G401.6 (cell line): Measurements from ENCODE around the gene EPHA1.

ENCODE experiments used
- FAIRE-seq: peaks from 2 replicates; lab custom pipeline; 2012; peaks lifted over from hg19 to GRCh38; lab: Jason Lieb, UNC

Gene EPHA1

GRCh38 chr7:143372070-143372469 lies 36.6 kb downstream of the EPHA1 start:
- FAIRE-seq = no peak

GRCh38 chr7:143369678-143370651 lies 38.7 kb downstream of the EPHA1 start:
- no peak for FAIRE-seq

- FAIRE-seq = no peak
These were observed 40.3 kb downstream of the EPHA1 start for GRCh38 chr7:143368387-143368786.

GRCh38 chr7:143367972-143368371 lies 40.7 kb downstream of the EPHA1 start:
- no peak for FAIRE-seq

- FAIRE-seq = no peak
These were observed 45.4 kb downstream of the EPHA1 start for GRCh38 chr7:143363016-143363937.

GRCh38 chr7:143362131-143363015 lies 46.3 kb downstream of the EPHA1 start, which contains the start of gene FAM131B:
Gene FAM131B, minus strand, starts transcription at chr7:143362713. Its CDS starts 110 bp downstream, at chr7:143362603.
- no peak for FAIRE-seq

GRCh38 chr7:143361552-143362130 lies 47.0 kb downstream of the EPHA1 start:
- FAIRE-seq = no peak

- FAIRE-seq = no peak
These were observed 47.7 kb downstream of the EPHA1 start for GRCh38 chr7:143360788-143361551.

- no peak for FAIRE-seq
These were observed 48.8 kb downstream of the EPHA1 start for GRCh38 chr7:143359771-143360353.

- FAIRE-seq = no peak
These were observed 50.0 kb downstream of the EPHA1 start for GRCh38 chr7:143358626-143359025.

GRCh38 chr7:143356414-143357050 lies 52.1 kb downstream of the EPHA1 start:
- no peak for FAIRE-seq

- no peak for FAIRE-seq
These were observed 52.9 kb downstream of the EPHA1 start for GRCh38 chr7:143355450-143356385.

- no peak for FAIRE-seq
These were observed 53.7 kb downstream of the EPHA1 start for GRCh38 chr7:143354965-143355364.

GRCh38 chr7:143354376-143354775 lies 54.3 kb downstream of the EPHA1 start:
- FAIRE-seq = no peak

GRCh38 chr7:143352531-143353002 lies 56.1 kb downstream of the EPHA1 start:
- FAIRE-seq = no peak

GRCh38 chr7:143351574-143351973 lies 57.1 kb downstream of the EPHA1 start:
- no peak for FAIRE-seq

GRCh38 chr7:143351060-143351459 lies 57.6 kb downstream of the EPHA1 start:
- FAIRE-seq = no peak

- no peak for FAIRE-seq
These were observed 60.7 kb downstream of the EPHA1 start for GRCh38 chr7:143347950-143348349.
